ENCODE results near the gene PCNX2. TPM values are rescaled to one million over a fixed set of nuclear protein-coding genes. Genes with fewer than 3 reads are reported as not detected.

Gene PCNX2
- total RNA-seq, 1 experiment from 2014 or later: 50.8 TPM

DNA sequence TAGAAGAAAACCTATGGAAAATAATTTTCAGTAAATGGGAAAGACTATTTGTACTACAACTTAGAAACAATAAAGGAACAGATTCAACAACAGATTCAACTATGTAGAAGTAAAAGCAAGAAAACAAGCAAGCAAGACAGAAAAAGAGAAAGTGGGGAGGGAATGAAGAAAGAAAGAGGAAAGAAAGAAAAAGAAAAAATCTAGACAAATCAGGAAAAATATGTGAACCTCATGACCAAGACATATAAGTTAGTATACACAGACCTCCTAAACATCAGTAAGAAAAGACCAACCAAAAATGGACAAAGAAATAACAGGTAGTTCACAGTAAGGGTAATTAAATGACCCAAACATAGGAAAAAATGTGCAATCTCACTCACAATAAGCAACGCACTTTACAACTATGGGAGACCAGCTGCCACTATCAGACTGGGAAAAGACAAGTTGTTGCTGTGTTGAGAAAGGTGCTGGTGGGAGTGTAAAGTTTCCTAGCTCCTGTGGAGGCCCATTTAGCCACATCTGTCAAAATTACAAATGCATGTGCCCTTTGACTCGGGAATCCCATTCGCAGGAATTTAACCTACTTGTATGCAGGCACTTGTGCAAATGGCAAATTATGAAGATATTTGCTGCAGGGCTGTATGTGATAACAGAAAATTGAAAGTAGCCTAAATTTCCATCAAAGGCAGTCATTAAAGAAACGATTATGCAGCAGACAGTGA is 18.1 kb upstream of the PCNX2 start (continued):
- TF ChIP-seq CBFB (CRISPR knock-in tag; IDR thresholded peaks at IDR 0.05; ENCODE audit: low read depth): no peak
- TF ChIP-seq ZNF416 (CRISPR knock-in tag; IDR thresholded peaks at IDR 0.05): no peak
- no peak for TF ChIP-seq ETV6 (CRISPR knock-in tag; IDR thresholded peaks at IDR 0.05)

DNA sequence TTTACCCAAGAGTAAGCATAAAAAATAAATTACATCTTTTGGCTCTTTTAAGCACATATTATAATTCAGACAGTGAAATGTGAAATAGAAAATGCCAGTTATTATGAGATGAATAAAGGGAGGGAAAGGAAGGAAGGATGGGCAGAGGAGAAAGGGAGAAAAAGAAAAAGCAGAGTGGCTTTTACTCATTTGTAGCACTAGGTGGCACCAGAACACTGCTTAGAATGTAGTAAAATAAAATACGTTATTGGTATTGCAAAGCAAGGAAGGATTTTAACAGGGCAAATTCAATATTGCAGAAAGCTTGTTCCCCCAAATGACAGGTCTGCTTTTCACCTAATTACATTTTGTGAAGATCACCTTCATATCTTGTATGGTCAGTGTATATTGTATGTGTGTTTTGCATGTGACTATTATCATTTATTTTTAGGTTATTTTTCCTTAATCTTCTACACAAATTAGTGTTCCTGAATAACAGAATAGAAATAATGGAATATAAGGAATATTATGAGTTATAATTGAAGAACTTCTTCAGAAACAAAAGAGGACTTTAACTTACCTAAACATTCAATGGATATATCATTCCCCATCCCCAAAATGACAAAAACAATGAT is 9.1 kb upstream of the PCNX2 start:
- peaks cover 22% of the 10 kb centered on the region for H3K9me3 Mint-ChIP-seq
- no peak for TF ChIP-seq ATF1 (CRISPR knock-in tag; IDR thresholded peaks at IDR 0.05)
- peak; percentile 55 for TF ChIP-seq CTCF (IDR thresholded peaks at IDR 0.05)
- no peak for TF ChIP-seq ZNF317 (CRISPR knock-in tag; IDR thresholded peaks at IDR 0.05; ENCODE audit: borderline replicate concordance, low read depth)
- TF ChIP-seq SOX15 (CRISPR knock-in tag; IDR thresholded peaks at IDR 0.05): no peak
- TF ChIP-seq JUN (CRISPR knock-in tag; IDR thresholded peaks at IDR 0.05): no peak
- POLR2A ChIA-PET: no interaction called here
- H3K36me3 Mint-ChIP-seq: peaks cover 12% of the 10 kb centered on the region
- no peak overlapping the region for H3K4me3 Mint-ChIP-seq
- H3K27me3 Mint-ChIP-seq (ENCODE audit: low read depth): no peaks in the 10 kb centered on the region
- no peak overlapping the region for H3K27ac Mint-ChIP-seq
- no peak for DNase-seq (ENCODE audit: low spot score)
- peak; percentile 76 for ATAC-seq
- H3K4me1 Mint-ChIP-seq: peaks cover 10% of the 10 kb centered on the region
- CTCF ChIA-PET: interaction anchor here (0.6 to 0.7 kb wide), 3 partner anchors 73 to 482 kb away, joined by 3 to 4 read pairs (median 4); no protein-coding TSS in a partner anchor

DNA sequence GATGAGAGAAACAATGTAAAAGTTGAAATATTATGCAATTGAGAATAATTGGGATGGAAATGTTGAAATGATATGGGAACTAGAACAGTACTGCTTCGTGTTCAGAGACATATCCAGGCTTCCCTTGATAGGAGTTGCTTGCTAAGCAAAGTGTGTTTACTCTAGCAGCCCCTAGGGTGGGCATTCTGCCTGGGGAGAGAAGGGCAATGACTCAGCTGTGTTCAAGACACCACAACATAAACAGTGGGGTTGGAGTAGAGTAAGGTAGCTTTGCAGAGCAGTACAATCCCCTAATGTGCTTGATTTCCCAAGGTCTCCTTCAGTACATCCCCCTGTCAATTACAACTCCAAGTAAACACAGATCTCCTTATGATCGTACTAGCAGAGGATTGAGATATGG is 4.8 kb upstream of the PCNX2 start:
- Mint-ChIP-seq H3K36me3 (peaks cover 7% of the 10 kb centered on the region), H3K27ac (no peak overlapping the region), H3K27me3 (ENCODE audit: low read depth) (no peaks in the 10 kb centered on the region), H3K4me1 (peaks cover 13% of the 10 kb centered on the region), H3K4me3 (no peak overlapping the region), H3K9me3 (peaks cover 11% of the 10 kb centered on the region; the same call in 1 of the 2 replicates)
- ChIA-PET POLR2A (no interaction called here), CTCF (interaction anchor here (1.6 kb wide), 1 partner anchor 141 kb away, joined by 3 read pairs; no protein-coding TSS in a partner anchor)
- no peak for ATAC-seq
- TF ChIP-seq, protein P1, sequence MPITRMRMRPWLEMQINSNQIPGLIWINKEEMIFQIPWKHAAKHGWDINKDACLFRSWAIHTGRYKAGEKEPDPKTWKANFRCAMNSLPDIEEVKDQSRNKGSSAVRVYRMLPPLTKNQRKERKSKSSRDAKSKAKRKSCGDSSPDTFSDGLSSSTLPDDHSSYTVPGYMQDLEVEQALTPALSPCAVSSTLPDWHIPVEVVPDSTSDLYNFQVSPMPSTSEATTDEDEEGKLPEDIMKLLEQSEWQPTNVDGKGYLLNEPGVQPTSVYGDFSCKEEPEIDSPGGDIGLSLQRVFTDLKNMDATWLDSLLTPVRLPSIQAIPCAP (CRISPR knock-in tag; IDR thresholded peaks at IDR 0.05): no peak
- TF ChIP-seq FOXK1 (CRISPR knock-in tag; IDR thresholded peaks at IDR 0.05): no peak
- no peak for DNase-seq (ENCODE audit: low spot score)

DNA sequence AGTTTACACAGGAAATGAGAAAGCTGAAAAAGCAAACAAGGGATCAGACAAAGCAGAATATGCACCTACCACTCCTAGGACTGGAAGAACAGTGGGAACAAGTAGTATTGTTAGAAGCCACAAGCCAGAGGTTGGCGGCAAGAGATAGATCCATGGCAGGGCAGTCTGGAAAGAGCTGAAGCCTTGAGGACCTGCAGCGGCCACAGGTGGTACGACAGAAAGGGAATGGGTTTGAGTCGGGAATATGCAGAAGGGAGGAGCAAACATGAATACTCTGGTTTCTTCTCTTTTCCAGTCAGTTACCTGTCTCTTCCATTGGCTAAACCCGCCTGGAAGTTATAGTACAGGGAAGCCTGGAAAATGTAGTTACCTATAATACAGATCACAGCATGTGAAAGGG is 3.9 kb upstream of the PCNX2 start:
- Mint-ChIP-seq H3K4me1 (peaks cover 19% of the 10 kb centered on the region), H3K27ac (no peak overlapping the region), H3K9me3 (peaks cover 11% of the 10 kb centered on the region; the same call in 1 of the 2 replicates), H3K27me3 (ENCODE audit: low read depth) (no peaks in the 10 kb centered on the region), H3K4me3 (no peak overlapping the region), H3K36me3 (peaks cover 7% of the 10 kb centered on the region)
- POLR2A ChIA-PET: interaction anchor here (0.6 kb wide), 1 partner anchor 21 kb away, joined by 4 read pairs; no protein-coding TSS in a partner anchor
- DNase-seq (ENCODE audit: low spot score) (no peak), ATAC-seq (peak; percentile 43)
- TF ChIP-seq ELF4 (CRISPR knock-in tag; IDR thresholded peaks at IDR 0.05; ENCODE audit: low read depth) (no peak), RELA (CRISPR knock-in tag; IDR thresholded peaks at IDR 0.05; ENCODE audit: borderline replicate concordance) (no peak), CBFB (CRISPR knock-in tag; IDR thresholded peaks at IDR 0.05; ENCODE audit: low read depth) (no peak), ZNF423 (CRISPR knock-in tag; IDR thresholded peaks at IDR 0.05) (no peak), IRF2 (CRISPR knock-in tag; IDR thresholded peaks at IDR 0.05; ENCODE audit: borderline replicate concordance, low read depth) (no peak)
- TF ChIP-seq, protein P2, sequence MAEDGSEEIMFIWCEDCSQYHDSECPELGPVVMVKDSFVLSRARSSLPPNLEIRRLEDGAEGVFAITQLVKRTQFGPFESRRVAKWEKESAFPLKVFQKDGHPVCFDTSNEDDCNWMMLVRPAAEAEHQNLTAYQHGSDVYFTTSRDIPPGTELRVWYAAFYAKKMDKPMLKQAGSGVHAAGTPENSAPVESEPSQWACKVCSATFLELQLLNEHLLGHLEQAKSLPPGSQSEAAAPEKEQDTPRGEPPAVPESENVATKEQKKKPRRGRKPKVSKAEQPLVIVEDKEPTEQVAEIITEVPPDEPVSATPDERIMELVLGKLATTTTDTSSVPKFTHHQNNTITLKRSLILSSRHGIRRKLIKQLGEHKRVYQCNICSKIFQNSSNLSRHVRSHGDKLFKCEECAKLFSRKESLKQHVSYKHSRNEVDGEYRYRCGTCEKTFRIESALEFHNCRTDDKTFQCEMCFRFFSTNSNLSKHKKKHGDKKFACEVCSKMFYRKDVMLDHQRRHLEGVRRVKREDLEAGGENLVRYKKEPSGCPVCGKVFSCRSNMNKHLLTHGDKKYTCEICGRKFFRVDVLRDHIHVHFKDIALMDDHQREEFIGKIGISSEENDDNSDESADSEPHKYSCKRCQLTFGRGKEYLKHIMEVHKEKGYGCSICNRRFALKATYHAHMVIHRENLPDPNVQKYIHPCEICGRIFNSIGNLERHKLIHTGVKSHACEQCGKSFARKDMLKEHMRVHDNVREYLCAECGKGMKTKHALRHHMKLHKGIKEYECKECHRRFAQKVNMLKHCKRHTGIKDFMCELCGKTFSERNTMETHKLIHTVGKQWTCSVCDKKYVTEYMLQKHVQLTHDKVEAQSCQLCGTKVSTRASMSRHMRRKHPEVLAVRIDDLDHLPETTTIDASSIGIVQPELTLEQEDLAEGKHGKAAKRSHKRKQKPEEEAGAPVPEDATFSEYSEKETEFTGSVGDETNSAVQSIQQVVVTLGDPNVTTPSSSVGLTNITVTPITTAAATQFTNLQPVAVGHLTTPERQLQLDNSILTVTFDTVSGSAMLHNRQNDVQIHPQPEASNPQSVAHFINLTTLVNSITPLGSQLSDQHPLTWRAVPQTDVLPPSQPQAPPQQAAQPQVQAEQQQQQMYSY (CRISPR knock-in tag; IDR thresholded peaks at IDR 0.05): no peak
- CTCF ChIA-PET: no interaction called here

Data from WTC11 (cell line).